Activated T-cell treated with anti-CD3 and anti-CD28 coated beads, Interleukin-2, amount 50 U/mL, for 4 hours (primary cell): ENCODE measurements around the gene ANKRD12. TPM values are rescaled to one million over a fixed set of nuclear protein-coding genes. Genes with fewer than 3 reads are reported as not detected.

Experiments
- ATAC-seq, 2 donors: fragments of 200-7000 bp; cut with Tn5 transposase; one replicate each; pipeline ENCODE4 v1.10.0; 2021
- DNase-seq: peaks from one replicate; pipeline ENCODE4 v3.0.0-alpha.2; 2020
- H3K27me3 Mint-ChIP-seq: one replicate; pipeline ENCODE4 v1.8.0; 2021; ENCODE audit warnings: low read depth, mixed read lengths
- H3K36me3 Mint-ChIP-seq: one replicate; pipeline ENCODE4 v1.8.0; 2022; ENCODE audit warnings: mixed read lengths; ENCODE audit not compliant: insufficient read depth
- H3K4me1 Mint-ChIP-seq: one replicate; pipeline ENCODE4 v1.8.0; 2021; ENCODE audit warnings: low read depth, mixed read lengths
- H3K4me3 Mint-ChIP-seq: one replicate; pipeline ENCODE4 v1.8.0; 2021; ENCODE audit warnings: mild to moderate bottlenecking, moderate library complexity, mixed read lengths
- H3K9me3 Mint-ChIP-seq: one replicate; pipeline ENCODE4 v1.8.0; 2021; ENCODE audit warnings: mixed read lengths
- total RNA-seq, 3 donors: library from RNA; stranded (reverse); gene quantifications; one replicate each; pipeline ENCODE4 v1.2.1, GENCODE V29; 2021

ANKRD12 gene
- total RNA-seq, 3 donors from 2014 or later, result 49.7 to 62.9 (median 57.7) TPM

DNA sequence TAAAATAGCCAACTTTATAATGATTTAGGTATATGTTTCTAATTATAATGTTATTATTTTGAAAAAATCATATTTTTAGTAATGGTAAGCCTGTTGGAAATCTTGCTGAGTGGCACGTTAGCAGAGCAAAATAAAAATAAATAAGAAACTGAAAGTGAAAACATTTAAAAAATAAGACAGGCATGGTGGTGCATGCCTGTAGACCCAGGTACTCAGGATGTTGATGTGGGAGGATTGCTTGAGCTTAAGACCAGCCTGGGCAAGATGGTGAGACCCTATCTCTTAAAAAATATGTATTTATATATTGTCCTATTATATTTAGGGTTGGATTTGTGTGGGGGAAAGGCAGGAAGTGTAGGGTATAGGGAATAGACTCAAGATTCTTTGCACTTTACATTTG lies 15.8 kb upstream of the ANKRD12 start:
- Mint-ChIP-seq H3K36me3 (peaks cover 44% of the 10 kb centered on the region), H3K4me1 (peaks cover 73% of the 10 kb centered on the region), H3K9me3 (no peaks in the 10 kb centered on the region), H3K4me3 (peak overlapping the region; percentile 56), H3K27me3 (no peaks in the 10 kb centered on the region)
- ATAC-seq (no peak), DNase-seq (no peak)

DNA sequence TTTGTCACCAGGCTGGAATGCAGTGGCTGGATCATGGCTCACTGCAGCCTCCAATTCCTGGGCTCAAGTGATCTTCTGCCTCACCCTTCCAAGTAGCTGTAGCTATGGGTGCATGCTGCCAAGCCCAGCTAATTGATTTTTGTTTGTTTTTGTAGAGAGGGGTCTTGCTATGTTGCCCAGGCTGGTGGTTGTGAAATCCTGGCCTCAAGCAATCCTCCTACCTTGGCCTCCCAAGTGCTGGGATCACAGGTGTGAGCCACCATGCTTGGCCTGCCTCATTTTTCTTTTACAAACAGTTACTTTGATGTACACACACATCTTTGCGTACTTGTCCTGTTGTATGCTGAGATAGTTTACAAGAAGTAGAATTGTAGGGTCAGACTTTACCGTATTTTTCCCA lies 13.1 kb upstream of the ANKRD12 start:
- Mint-ChIP-seq H3K4me1 (peaks cover 60% of the 10 kb centered on the region), H3K9me3 (no peaks in the 10 kb centered on the region), H3K27me3 (no peaks in the 10 kb centered on the region), H3K36me3 (peaks cover 49% of the 10 kb centered on the region), H3K4me3 (no peak overlapping the region)
- DNase-seq, result no peak
- ATAC-seq, result no peak

- Mint-ChIP-seq H3K36me3 (peaks cover 51% of the 10 kb centered on the region), H3K4me3 (no peak overlapping the region), H3K27me3 (no peaks in the 10 kb centered on the region), H3K4me1 (peaks cover 59% of the 10 kb centered on the region), H3K9me3 (no peaks in the 10 kb centered on the region)
- ATAC-seq, result no peak
- DNase-seq, result no peak
Measured at GRCh38 chr18:9124824-9125223, 11.8 kb upstream of the ANKRD12 start.

- Mint-ChIP-seq H3K4me3 (no peak overlapping the region), H3K27me3 (no peaks in the 10 kb centered on the region), H3K9me3 (no peaks in the 10 kb centered on the region), H3K4me1 (peaks cover 53% of the 10 kb centered on the region), H3K36me3 (peaks cover 53% of the 10 kb centered on the region)
- DNase-seq (no peak), ATAC-seq (no peak)
Measured at GRCh38 chr18:9126337-9126736, 10.2 kb upstream of the ANKRD12 start.

GRCh38 chr18:9130195-9130594 lies 6.4 kb upstream of the ANKRD12 start:
- H3K4me1 Mint-ChIP-seq, result peaks cover 57% of the 10 kb centered on the region
- no peak overlapping the region for H3K4me3 Mint-ChIP-seq
- no peak for DNase-seq
- no peak for ATAC-seq
- H3K9me3 Mint-ChIP-seq, result no peaks in the 10 kb centered on the region
- peaks cover 55% of the 10 kb centered on the region for H3K36me3 Mint-ChIP-seq
- H3K27me3 Mint-ChIP-seq, result no peaks in the 10 kb centered on the region

GRCh38 chr18:9130806-9131205 lies 5.8 kb upstream of the ANKRD12 start:
- H3K4me3 Mint-ChIP-seq, result no peak overlapping the region
- no peaks in the 10 kb centered on the region for H3K9me3 Mint-ChIP-seq
- H3K27me3 Mint-ChIP-seq, result no peaks in the 10 kb centered on the region
- peak in 1 of 2 donors; percentile 31 for ATAC-seq
- H3K4me1 Mint-ChIP-seq, result peaks cover 58% of the 10 kb centered on the region
- DNase-seq, result no peak
- H3K36me3 Mint-ChIP-seq, result peaks cover 50% of the 10 kb centered on the region

GRCh38 chr18:9132628-9133027 lies 4.0 kb upstream of the ANKRD12 start:
- H3K4me3 Mint-ChIP-seq, result no peak overlapping the region
- H3K36me3 Mint-ChIP-seq, result peaks cover 44% of the 10 kb centered on the region
- no peaks in the 10 kb centered on the region for H3K27me3 Mint-ChIP-seq
- peaks cover 54% of the 10 kb centered on the region for H3K4me1 Mint-ChIP-seq
- DNase-seq (no peak), ATAC-seq (no peak)
- H3K9me3 Mint-ChIP-seq, result no peaks in the 10 kb centered on the region

DNA sequence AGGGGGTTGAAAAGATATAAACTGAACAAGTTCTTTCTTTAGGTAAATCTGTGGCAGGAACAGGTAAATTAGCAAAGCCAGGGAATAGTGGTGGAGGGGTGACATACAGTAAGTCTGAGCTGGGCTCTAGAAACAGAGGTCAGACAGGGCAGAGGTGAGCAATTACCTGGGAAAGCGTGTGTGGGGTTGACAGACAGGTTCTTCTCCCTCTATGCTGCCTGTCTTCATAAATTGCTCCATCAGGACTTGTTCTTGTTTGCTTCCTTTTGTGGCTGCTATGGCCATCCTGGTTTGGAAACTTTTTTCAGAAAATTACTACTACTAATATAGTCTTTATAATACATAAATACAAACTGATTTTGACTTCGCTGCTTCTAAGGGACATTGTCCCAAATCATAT lies 3.4 kb upstream of the ANKRD12 start:
- DNase-seq, result no peak
- Mint-ChIP-seq H3K9me3 (no peaks in the 10 kb centered on the region), H3K36me3 (peaks cover 38% of the 10 kb centered on the region), H3K27me3 (no peaks in the 10 kb centered on the region), H3K4me3 (no peak overlapping the region), H3K4me1 (peaks cover 51% of the 10 kb centered on the region)
- no peak for ATAC-seq

DNA sequence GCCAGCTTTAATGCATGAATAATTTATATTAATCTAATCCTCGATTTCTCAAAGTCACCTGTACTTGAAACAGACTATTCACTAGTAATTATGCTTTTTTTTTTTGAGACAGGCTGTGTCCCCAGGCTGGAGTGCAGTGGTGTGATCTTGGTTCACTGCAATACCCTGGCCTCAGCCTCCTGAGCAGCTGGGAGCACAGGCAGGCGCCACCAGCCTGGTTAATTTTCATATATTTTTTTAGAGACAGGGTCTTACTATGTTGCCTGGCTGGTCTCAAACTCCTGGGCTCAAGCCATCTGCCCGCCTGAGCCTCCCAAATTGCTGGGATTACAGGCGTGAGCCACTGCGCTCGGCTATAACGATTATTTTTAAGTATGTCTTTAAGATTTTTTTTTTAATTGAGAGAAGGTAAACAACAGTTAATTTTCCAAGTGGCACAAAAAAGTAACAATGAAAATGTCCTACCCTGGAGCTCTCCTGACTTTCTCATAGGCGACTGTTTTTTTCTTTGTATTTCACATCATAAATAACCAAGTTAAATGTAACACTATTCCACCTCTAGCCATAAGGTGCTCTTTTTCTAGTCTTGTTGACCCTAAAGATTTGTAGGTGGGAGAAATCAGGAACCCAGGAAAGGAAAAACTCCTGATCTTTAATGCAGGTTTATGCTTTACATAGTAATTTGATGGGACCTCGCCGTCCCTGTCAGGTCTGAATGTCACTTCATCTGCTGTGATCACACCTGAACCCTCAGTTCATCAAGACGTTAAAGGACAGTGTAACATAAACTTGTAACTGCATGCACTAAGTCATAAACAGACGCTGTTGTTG lies 1.3 kb upstream of the ANKRD12 start:
- Mint-ChIP-seq H3K36me3 (peaks cover 31% of the 10 kb centered on the region), H3K27me3 (no peaks in the 10 kb centered on the region), H3K4me1 (peaks cover 57% of the 10 kb centered on the region), H3K9me3 (no peaks in the 10 kb centered on the region), H3K4me3 (peak overlapping the region; percentile 93)
- ATAC-seq, result no peak
- no peak for DNase-seq

GRCh38 chr18:9135912-9136314 lies 668 bp upstream of the ANKRD12 start:
- DNase-seq (peak; percentile 41), ATAC-seq (peak; percentile 13 to 14)
- peaks cover 28% of the 10 kb centered on the region for H3K36me3 Mint-ChIP-seq
- H3K27me3 Mint-ChIP-seq, result no peaks in the 10 kb centered on the region
- no peaks in the 10 kb centered on the region for H3K9me3 Mint-ChIP-seq
- peaks cover 60% of the 10 kb centered on the region for H3K4me1 Mint-ChIP-seq
- peak overlapping the region; percentile 93 for H3K4me3 Mint-ChIP-seq

DNA sequence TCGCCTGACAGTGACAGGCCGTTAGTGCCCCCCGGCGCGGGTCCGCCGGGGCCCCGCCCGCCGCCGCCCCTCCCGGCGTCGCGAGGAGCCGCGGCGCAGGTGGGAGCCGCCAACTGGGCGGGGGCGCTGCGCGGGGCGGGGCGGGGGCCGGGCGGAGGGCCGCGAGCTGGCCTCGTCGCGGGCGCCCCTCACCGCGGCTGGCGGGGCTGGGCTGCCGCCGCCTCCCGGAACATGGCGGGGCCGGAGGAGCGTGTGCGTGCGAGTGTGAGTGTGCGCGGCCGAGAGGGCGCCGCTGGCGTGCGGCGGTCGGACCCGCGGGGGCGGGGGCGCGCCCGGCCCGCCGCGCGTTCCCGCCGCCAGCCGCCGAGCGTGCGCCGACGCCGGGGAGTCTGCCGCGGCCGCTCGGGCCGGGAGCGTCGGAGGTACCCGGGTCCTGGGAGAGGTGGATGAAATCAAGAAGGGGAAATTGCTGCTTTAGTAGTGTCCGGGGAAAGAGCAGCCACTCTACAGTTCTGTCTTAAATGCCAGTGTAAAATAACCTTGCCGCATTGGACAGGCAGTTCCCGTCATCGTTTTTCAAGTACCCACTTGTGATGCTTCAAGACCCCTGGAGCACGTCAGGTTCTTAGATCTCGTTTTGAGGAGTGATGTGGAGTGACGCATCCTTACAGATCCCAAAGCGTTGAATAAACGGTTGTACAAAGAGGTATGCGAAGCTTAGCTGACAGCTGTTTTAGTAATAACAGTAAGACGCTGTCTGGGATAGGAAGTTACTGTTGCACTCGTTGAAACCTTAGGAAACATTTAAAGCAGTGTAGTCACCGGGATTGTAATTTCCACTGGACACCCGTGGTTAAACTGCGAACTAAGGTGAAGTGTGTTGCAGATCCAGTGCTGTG lies 836 bp downstream of the ANKRD12 start:
- Mint-ChIP-seq H3K27me3 (no peaks in the 10 kb centered on the region), H3K36me3 (peaks cover 23% of the 10 kb centered on the region), H3K9me3 (no peaks in the 10 kb centered on the region), H3K4me1 (peaks cover 66% of the 10 kb centered on the region), H3K4me3 (peak overlapping the region; percentile 89)
- peak; percentile 56 for DNase-seq
- peak; percentile 55 for ATAC-seq

- H3K4me3 Mint-ChIP-seq, result peak overlapping the region; percentile 89
- H3K36me3 Mint-ChIP-seq, result peaks cover 20% of the 10 kb centered on the region
- H3K9me3 Mint-ChIP-seq, result no peaks in the 10 kb centered on the region
- H3K4me1 Mint-ChIP-seq, result peaks cover 67% of the 10 kb centered on the region
- ATAC-seq (no peak), DNase-seq (no peak)
- H3K27me3 Mint-ChIP-seq, result no peaks in the 10 kb centered on the region
Measured at GRCh38 chr18:9139400-9140039, 2.9 kb downstream of the ANKRD12 start.

GRCh38 chr18:9140381-9140780 lies 3.8 kb downstream of the ANKRD12 start:
- no peak for DNase-seq
- Mint-ChIP-seq H3K36me3 (peaks cover 18% of the 10 kb centered on the region), H3K9me3 (no peaks in the 10 kb centered on the region), H3K27me3 (no peaks in the 10 kb centered on the region), H3K4me1 (peaks cover 68% of the 10 kb centered on the region), H3K4me3 (peak overlapping the region; percentile 89)
- no peak for ATAC-seq

GRCh38 chr18:9140984-9141383 lies 4.4 kb downstream of the ANKRD12 start:
- Mint-ChIP-seq H3K9me3 (no peaks in the 10 kb centered on the region), H3K36me3 (peaks cover 18% of the 10 kb centered on the region), H3K27me3 (no peaks in the 10 kb centered on the region), H3K4me1 (peaks cover 69% of the 10 kb centered on the region), H3K4me3 (peak overlapping the region; percentile 89)
- DNase-seq (no peak), ATAC-seq (no peak)
